ENCODE data around the gene ECPAS.
A peak's percentile ranks its signal among the peaks of the same experiment; 100 is the strongest.
"Not testable (repeated sequence)": the region's sequence is repeated elsewhere in the genome, so short reads cannot be mapped to it uniquely, and the experiment has no call there.

Gene ECPAS

DNA sequence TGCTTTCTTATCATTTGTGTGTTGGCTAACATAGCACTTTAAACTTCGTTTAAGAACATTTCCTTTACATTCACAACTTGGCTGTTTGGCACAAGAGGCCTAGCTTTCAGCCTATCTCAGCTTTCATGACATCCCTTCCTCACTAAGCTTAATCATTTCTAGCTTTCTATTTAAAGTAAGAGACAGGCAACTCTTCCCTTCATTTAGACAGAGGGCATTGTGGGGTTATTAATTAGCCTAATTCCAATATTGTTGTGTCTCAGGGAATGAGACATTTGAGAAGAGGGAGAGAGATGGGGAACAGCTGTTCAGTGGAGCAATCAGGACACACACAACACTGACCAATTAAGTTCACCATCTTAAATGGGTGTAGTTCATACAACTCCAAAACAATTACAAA, 103.2 kb downstream of the ECPAS start:
- H3K9me3 Mint-ChIP-seq: no peaks in the 10 kb centered on the region
- peak overlapping the region in 1 of 2 donors; percentile 22 for H3K27ac Mint-ChIP-seq
- H3K36me3 Mint-ChIP-seq (ENCODE audit: insufficient read depth): peaks cover 44% of the 10 kb centered on the region
- no peaks in the 10 kb centered on the region for H3K27me3 Mint-ChIP-seq
- DNase-seq: no peak
- H3K4me3 Mint-ChIP-seq: no peak overlapping the region
- no peak for ATAC-seq (replicated peaks)
- no peaks in the 10 kb centered on the region for H3K4me1 Mint-ChIP-seq (ENCODE audit: low read depth in 2 of 2)

DNA sequence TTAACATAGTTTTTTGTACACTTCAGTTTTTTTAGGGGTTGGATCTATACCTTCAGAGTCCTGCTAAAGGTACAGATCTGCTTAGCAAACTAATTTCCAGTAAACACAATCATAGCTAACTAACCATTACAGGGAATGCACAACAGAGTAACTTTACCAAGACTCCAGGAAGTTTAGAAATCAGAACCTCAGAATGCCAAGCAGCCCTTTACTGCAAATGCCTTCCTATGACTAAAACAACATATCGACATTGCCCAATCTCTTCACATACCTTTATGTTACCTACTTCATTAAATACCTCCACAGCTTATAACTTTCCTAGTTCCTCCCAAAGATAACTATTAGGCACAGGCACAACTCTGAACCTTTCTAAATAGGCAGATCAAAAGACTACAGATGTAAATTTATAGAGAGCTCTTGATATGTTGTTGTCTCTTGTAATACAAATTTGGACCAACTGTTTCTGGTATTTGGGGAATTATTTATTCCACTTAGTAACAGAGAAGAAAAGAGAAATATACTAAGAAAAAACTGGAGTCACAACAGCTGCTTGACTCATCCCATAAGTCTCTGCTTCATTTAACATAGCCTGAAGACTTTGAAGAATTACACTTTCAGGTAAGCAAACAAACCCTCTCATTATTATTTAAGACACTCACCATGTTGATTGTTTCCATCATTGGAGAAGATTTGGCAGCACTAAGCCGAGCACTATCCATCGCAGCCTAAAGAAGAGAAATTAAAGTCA, 108.2 kb downstream of the ECPAS start:
- Mint-ChIP-seq H3K36me3 (ENCODE audit: insufficient read depth) (peaks cover 47% of the 10 kb centered on the region), H3K27ac (peak overlapping the region; percentile 1 to 33)
- no peak for DNase-seq

DNA sequence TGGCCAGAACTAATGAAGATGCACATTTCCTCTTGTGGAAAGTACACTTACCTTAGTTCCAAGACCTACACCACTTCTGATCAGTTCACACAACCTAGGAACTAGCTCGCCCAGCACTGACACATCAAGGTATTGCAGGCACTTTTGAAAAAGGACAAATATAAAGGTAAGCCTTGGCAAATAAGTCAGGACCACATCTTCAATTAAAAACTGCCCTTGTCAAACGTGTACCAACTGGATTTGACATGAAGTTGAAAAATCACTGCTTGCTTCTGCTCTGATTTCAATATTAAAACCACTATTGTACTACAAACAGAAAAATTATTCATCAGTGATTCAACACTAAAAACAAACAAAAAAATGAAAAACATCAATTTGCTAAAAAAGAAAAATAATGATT, 109.1 kb downstream of the ECPAS start:
- Mint-ChIP-seq H3K27ac (peak overlapping the region in 1 of 2 donors; percentile 1), H3K4me1 (ENCODE audit: low read depth in 2 of 2) (no peaks in the 10 kb centered on the region), H3K36me3 (ENCODE audit: insufficient read depth) (peaks cover 55% of the 10 kb centered on the region), H3K4me3 (no peak overlapping the region), H3K27me3 (no peaks in the 10 kb centered on the region), H3K9me3 (no peaks in the 10 kb centered on the region)
- no peak for DNase-seq
- no peak for ATAC-seq (replicated peaks)

More for the DNA sequence above, 108.2 kb downstream of the ECPAS start:
- Mint-ChIP-seq H3K4me3 (no peak overlapping the region), H3K27me3 (no peaks in the 10 kb centered on the region), H3K9me3 (no peaks in the 10 kb centered on the region), H3K4me1 (ENCODE audit: low read depth in 2 of 2) (no peaks in the 10 kb centered on the region)
- no peak for ATAC-seq (replicated peaks)

DNA sequence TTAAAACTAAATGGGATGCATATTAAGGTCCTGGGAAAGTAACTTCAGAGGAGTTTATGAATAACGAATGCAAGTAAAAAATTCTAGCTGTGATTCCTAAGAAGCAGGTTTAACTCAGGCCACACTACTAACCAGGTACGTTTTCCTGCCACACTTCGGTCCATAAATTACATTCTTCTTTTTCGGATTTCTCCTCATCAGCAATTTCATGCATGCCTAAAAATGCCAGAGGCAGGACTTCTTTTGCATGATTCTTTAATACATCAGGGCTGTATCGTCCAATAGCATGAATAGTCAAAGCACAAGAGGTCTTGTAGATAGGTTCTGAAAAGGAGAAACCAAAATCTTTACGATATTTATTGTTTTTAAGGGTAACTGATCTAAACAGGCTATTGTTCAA, 111.9 kb downstream of the ECPAS start:
- Mint-ChIP-seq H3K4me1 (ENCODE audit: low read depth in 2 of 2) (no peaks in the 10 kb centered on the region), H3K4me3 (no peak overlapping the region), H3K9me3 (no peaks in the 10 kb centered on the region), H3K27ac (no peak overlapping the region), H3K27me3 (no peaks in the 10 kb centered on the region), H3K36me3 (ENCODE audit: insufficient read depth) (peaks cover 73% of the 10 kb centered on the region)
- DNase-seq (no peak), ATAC-seq (replicated peaks) (no peak)

DNA sequence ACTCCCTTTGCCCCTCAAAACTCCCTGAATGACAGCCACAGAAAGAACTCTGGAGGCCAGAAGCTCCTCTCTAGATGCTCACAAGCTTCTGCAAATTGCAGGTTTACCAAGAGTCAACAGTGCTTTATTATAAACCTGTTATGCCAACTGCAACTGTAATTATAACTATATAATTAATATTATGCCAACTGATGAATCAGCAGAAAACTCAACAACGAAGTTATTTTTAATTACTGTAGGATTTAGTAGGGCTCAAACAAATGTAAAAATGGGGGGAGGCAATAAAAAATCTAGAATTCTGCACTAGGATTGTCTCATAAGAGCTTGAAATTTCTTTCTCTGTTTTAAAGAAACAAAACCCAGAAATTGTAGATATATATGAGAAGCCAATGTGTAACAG, 117.2 kb downstream of the ECPAS start:
- H3K27me3 Mint-ChIP-seq: no peaks in the 10 kb centered on the region
- no peaks in the 10 kb centered on the region for H3K4me1 Mint-ChIP-seq (ENCODE audit: low read depth in 2 of 2)
- H3K4me3 Mint-ChIP-seq: no peak overlapping the region
- no peak overlapping the region for H3K27ac Mint-ChIP-seq
- DNase-seq: no peak
- no peak for ATAC-seq (replicated peaks)
- H3K36me3 Mint-ChIP-seq (ENCODE audit: insufficient read depth): peaks cover 76% of the 10 kb centered on the region
- H3K9me3 Mint-ChIP-seq: no peaks in the 10 kb centered on the region

DNA sequence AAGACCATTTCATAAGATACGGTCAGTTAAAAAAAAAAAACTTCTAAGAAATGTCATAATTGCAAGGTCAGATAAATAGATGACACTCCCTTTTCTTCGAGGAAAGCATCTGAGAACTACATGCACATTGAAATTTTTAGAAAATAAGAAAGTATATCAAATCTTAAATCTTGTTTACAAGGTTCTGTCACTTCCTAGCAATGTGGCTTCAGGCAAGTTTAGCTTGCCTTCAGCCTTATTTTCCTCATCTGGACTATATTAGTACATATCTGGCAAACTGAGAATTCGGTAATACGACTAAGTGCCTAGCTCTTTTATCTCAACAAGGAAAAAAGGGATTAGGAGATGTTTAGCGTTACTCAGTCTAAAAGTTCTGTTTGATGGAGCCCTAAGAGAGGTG, 121.7 kb downstream of the ECPAS start:
- Mint-ChIP-seq H3K27ac (peak overlapping the region in 1 of 2 donors; percentile 61), H3K36me3 (ENCODE audit: insufficient read depth) (peaks cover 41% of the 10 kb centered on the region), H3K27me3 (no peaks in the 10 kb centered on the region), H3K4me3 (no peak overlapping the region), H3K4me1 (ENCODE audit: low read depth in 2 of 2) (no peaks in the 10 kb centered on the region), H3K9me3 (no peaks in the 10 kb centered on the region)
- ATAC-seq (replicated peaks): no peak
- DNase-seq: no peak

DNA sequence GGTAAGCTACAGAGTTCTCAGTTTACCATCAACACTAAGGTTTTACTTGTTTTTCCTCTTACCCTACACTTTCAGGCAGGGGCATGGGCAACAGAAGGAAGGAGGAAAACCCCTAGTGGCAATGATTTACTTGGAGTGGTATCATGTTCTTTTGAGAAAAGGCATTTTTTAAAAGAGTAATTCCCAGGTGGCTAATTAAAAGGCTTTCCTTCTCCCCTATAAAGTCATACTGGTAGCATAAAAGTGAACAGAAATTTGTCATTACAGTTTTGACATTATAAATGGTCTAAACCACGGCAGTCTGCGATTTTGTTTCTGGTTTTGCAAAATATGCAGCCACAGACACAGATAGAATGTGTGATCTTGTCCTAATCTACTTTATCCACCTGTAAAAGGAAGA, 123.3 kb downstream of the ECPAS start:
- Mint-ChIP-seq H3K9me3 (no peaks in the 10 kb centered on the region), H3K4me1 (ENCODE audit: low read depth in 2 of 2) (no peaks in the 10 kb centered on the region), H3K4me3 (no peak overlapping the region), H3K27me3 (no peaks in the 10 kb centered on the region), H3K27ac (no peak overlapping the region), H3K36me3 (ENCODE audit: insufficient read depth) (peaks cover 34% of the 10 kb centered on the region)
- no peak for DNase-seq
- no peak for ATAC-seq (replicated peaks)

DNA sequence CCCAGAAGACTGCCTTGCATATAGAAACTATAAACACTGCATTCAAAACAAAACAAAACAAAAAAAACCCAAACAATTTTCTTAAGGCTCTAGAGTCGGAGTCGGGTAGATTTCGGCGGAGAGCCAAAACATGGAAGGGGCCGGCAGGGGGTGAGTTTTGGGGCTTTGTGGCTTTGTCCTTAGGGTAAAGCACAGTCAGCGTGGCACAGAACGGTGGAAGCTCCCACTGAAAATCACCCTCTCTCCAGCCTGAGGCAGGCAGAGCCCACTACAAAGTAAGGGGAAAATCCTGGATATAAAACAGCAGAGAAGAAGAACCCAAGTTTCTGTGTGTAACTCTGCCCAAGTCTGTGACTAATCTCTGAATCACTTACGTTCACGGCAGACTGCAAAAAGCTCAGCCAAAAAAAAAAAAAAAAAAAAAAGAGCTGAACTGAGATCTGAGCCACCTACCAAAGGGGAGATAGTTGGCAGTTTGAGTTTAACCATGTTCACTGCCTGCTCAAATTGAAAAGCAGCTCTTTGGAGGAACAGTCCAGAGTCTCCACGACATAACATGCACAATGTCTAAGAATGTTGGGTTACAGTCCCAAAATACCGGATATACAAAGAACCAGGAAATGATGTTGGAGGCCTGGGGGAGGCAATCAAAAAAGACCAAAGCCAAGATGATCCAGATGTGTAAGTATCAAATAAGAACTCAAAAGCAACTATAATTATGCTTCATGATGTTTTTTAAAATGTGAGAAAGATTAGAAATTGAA, 127.5 kb downstream of the ECPAS start:
- no peaks in the 10 kb centered on the region for H3K9me3 Mint-ChIP-seq
- H3K4me1 Mint-ChIP-seq (ENCODE audit: low read depth in 2 of 2): no peaks in the 10 kb centered on the region
- DNase-seq (no peak), ATAC-seq (replicated peaks) (no peak)
- no peak overlapping the region for H3K27ac Mint-ChIP-seq
- no peak overlapping the region for H3K4me3 Mint-ChIP-seq
- H3K36me3 Mint-ChIP-seq (ENCODE audit: insufficient read depth): peaks cover 3% of the 10 kb centered on the region
- no peaks in the 10 kb centered on the region for H3K27me3 Mint-ChIP-seq

DNA sequence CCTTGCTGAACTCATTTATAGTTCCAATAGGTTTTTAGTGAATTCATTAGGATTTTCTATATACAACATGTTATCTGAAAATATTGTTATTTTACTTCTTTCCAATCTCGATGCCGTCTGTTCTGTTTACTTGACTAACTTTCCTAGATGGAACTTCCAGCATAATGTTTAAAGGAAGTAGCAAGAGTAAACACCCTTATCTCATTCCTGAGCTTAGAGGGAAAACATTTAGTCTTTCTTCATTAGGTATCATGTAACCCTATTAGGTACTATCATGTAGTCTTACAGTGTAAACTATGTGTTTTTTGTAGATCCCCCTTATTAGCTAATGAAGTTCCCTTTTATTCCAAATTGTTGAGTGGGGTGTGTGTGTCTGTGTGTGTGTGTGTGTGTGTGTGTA, 131.6 kb downstream of the ECPAS start:
- H3K27ac Mint-ChIP-seq: no peak overlapping the region
- no peaks in the 10 kb centered on the region for H3K36me3 Mint-ChIP-seq (ENCODE audit: insufficient read depth)
- H3K9me3 Mint-ChIP-seq: no peaks in the 10 kb centered on the region
- DNase-seq (no peak), ATAC-seq (replicated peaks) (no peak)
- H3K27me3 Mint-ChIP-seq: no peaks in the 10 kb centered on the region
- H3K4me1 Mint-ChIP-seq (ENCODE audit: low read depth in 2 of 2): no peaks in the 10 kb centered on the region
- no peak overlapping the region for H3K4me3 Mint-ChIP-seq

DNA sequence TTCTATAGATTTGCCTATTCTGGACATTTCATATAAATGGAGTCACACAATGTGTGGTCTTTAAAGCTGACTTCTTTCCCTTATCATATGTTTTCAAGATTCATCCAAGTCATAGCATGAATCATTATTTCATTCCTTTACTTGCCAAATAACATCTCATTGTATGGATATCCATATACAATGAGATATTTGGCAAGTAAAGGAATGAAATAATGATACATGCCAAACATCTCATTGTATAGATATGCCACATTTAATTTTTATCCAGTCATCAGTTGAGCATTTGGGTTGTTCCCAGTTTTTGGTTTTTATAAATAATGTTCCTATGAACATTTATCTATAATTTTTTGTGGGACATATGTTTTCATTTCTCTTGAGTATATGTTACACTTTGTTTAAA, 133.6 kb downstream of the ECPAS start:
- DNase-seq (no peak), ATAC-seq (replicated peaks) (no peak)
- Mint-ChIP-seq H3K27ac (no peak overlapping the region), H3K4me1 (ENCODE audit: low read depth in 2 of 2) (no peaks in the 10 kb centered on the region), H3K9me3 (no peaks in the 10 kb centered on the region), H3K27me3 (peaks cover 6 to 7% of the 10 kb centered on the region in 2 donors), H3K36me3 (ENCODE audit: insufficient read depth) (no peaks in the 10 kb centered on the region), H3K4me3 (no peak overlapping the region)

DNA sequence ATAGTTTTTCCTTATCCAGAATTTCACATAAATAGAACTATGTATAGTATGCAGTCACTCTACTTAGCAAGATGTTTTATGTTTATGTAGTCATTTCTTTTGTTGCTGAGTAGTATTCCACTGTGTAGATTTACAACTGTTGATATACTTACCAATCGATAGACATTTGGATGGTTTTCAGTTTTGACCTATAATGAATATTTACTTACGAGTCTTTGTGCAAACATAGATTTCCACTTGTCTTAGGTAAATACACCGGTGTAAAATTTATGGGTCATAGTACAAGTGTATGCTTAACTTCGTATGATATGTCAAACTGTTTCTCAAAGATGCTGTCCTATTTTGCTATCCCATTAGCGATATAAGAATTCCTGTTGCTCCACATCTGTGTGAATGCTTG, 134.4 kb downstream of the ECPAS start:
- ATAC-seq (replicated peaks) (no peak), DNase-seq (no peak)
- no peaks in the 10 kb centered on the region for H3K36me3 Mint-ChIP-seq (ENCODE audit: insufficient read depth)
- no peak overlapping the region for H3K4me3 Mint-ChIP-seq
- H3K9me3 Mint-ChIP-seq: no peaks in the 10 kb centered on the region
- H3K27ac Mint-ChIP-seq: no peak overlapping the region
- peaks cover 9% of the 10 kb centered on the region in 2 donors for H3K27me3 Mint-ChIP-seq
- no peaks in the 10 kb centered on the region for H3K4me1 Mint-ChIP-seq (ENCODE audit: low read depth in 2 of 2)

DNA sequence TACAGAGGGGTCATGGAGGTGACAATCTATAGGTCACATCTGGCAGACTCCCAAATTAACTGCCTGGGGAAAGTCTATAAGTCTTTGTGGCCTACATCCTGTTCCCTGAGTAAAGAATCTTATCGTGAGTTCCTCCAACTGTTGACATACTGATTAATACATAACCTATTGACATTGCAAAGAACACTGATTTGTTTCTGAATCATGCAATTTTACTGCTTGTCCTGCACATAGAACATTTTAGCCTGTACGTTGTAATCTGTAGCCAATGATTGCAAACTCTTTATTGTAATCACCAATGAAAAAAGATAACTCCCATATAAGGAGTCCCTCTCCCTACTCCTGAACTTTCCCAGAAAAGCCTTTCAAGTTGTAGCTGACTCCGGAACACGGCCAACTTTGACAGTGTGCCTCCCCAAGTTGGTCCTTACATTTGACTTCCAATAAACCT, 135.3 kb downstream of the ECPAS start:
- no peak for ATAC-seq (replicated peaks)
- no peak overlapping the region for H3K4me3 Mint-ChIP-seq
- no peaks in the 10 kb centered on the region for H3K36me3 Mint-ChIP-seq (ENCODE audit: insufficient read depth)
- no peak for DNase-seq
- H3K27ac Mint-ChIP-seq: no peak overlapping the region
- H3K27me3 Mint-ChIP-seq: peaks cover 9% of the 10 kb centered on the region in 2 donors
- no peaks in the 10 kb centered on the region for H3K9me3 Mint-ChIP-seq
- no peaks in the 10 kb centered on the region for H3K4me1 Mint-ChIP-seq (ENCODE audit: low read depth in 2 of 2)

DNA sequence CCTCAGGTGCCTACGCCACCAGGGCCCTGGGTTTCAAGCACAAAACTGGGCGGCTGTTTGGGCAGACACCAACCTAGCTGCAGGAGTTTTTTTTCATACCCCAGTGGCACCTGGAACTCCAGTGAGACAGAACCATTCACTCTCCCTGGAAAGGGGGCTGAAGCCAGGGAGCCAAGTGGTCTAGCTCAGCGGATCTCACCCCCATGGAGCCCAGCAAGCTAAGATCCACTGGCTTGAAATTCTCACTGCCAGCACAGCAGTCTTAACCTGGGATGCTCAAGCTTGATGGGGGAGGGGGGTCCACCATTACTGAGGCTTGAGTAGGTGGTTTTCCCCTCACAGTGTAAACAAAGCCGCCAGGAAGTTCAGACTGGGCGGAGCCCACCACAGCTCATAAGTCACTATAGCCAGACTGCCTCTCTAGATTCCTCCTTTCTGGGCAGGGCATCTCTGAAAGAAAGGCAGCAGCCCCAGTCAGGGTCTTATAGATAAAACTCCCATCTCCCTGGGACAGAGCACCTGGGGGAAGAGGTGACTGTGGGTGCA, 149.8 kb downstream of the ECPAS start:
- H3K27me3 Mint-ChIP-seq: peaks cover 35 to 61% of the 10 kb centered on the region in 2 donors
- H3K4me1 Mint-ChIP-seq (ENCODE audit: low read depth in 2 of 2); H3K36me3 Mint-ChIP-seq (ENCODE audit: insufficient read depth); ATAC-seq (replicated peaks); DNase-seq; H3K27ac Mint-ChIP-seq; H3K9me3 Mint-ChIP-seq: not testable (repeated sequence)
- H3K4me3 Mint-ChIP-seq: peak overlapping the region in 1 of 2 donors; percentile 21

DNA sequence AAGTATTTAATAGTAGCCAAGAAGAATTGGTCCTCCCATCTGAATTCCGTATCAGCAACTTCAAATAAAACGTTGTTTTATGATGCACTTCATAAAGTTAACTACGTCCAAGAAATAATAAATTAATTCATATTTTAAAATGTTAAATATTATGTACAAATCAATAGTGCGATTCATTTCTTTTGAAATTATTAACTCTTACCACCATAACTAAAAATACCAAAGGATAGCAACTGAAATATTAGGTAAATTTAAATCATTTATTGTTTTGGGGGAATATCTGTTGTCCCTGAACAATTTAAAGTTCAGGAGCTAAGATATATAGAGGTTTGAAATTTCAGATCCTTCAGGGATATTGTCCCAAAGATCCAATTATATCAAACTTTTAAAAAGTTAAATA, 154.1 kb downstream of the ECPAS start, which contains the start of gene OR2K2:
OR2K2 (minus strand) TSS at position 101 of the 400 bp plus-strand sequence. CDS start 1,791 bp downstream, outside the sequence.
- Mint-ChIP-seq H3K27ac (no peak within 1 kb of the TSS), H3K9me3 (no peaks in the 10 kb centered on the region), H3K27me3 (peaks cover 39 to 43% of the 10 kb centered on the region in 2 donors), H3K4me3 (no peak within 1 kb of the TSS), H3K36me3 (ENCODE audit: insufficient read depth) (no peaks in the 10 kb centered on the region), H3K4me1 (ENCODE audit: low read depth in 2 of 2) (peaks cover 0 to 6% of the 10 kb centered on the region in 2 donors)
- ATAC-seq (replicated peaks) (no peak), DNase-seq (no peak)
